ENCODE data around the gene CRTC3.

Gene CRTC3

DNA sequence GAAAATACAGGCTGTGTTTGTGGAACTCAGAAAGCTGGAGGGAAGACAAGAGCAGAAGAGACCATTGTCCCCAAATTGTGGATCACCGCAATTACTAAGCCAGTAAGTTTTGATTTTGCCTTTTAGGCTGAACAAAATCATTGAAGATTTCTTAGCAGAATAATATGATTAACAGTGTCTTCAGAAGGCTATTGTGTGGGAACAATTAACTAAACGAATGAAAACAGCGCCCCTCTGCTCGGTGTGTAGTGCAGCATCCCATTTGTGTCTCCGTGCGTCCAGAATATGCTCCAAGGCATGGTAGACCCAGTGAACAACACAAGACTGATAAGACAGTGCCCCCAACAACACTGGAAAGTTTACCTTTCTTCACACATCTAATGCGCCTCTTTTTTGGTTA is 71.2 kb downstream of the CRTC3 start:
- no peaks in the 10 kb centered on the region for H3F3A ChIP-seq (ENCODE audit: low read depth)
- no peaks in the 10 kb centered on the region for H3K79me2 ChIP-seq (ENCODE audit: insufficient read depth, low read length)

DNA sequence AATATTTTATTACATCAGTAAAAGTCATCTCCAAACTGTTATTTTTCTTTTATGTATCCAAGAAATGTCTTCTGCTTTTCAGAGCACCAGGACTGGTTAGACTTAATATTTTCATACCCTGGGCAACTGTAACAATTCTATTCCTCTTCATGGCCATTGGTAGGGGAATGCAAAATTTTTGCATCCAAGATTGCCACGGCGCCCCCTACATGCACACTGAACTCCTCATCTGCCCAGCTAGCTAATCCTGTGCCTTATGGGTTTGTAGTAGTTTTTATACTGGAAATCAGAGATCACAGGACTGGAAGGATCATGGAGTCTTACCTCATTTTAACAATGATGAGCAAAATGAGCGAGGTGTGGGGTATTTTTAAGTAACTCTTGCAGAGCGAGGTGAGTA is 74.2 kb downstream of the CRTC3 start:
- Histone ChIP-seq H3F3A (ENCODE audit: low read depth) (no peaks in the 10 kb centered on the region), H3K4me1 (ENCODE audit: insufficient read depth, low read length, poor library complexity, severe bottlenecking) (no peaks in the 10 kb centered on the region), H3K9ac (ENCODE audit: low read depth, low read length, poor library complexity, severe bottlenecking) (no peak overlapping the region), H3K9me2 (replicated peaks; ENCODE audit: low read depth, low read length) (no peaks in the 10 kb centered on the region), H3K9me3 (ENCODE audit: insufficient read depth, low read depth, low read length) (no peaks in the 10 kb centered on the region), H3K79me2 (ENCODE audit: insufficient read depth, low read length) (no peaks in the 10 kb centered on the region), H3K27me3 (ENCODE audit: insufficient read depth, low read length, poor library complexity, severe bottlenecking) (no peaks in the 10 kb centered on the region), H4K20me1 (ENCODE audit: insufficient read depth, low read length, poor library complexity, severe bottlenecking) (no peaks in the 10 kb centered on the region), H3K36me3 (ENCODE audit: insufficient read depth, low read length) (peaks cover 6% of the 10 kb centered on the region; the same call in 1 of the 2 replicates), H3K4me3 (ENCODE audit: low read length, poor library complexity, severe bottlenecking) (no peak overlapping the region), H3K4me2 (ENCODE audit: low read depth, low read length, poor library complexity, severe bottlenecking) (no peak overlapping the region), H2AFZ (ENCODE audit: low read length) (no peak overlapping the region)
- no peak for TF ChIP-seq EZH2phosphoT487 (IDR thresholded peaks at IDR 0.05; ENCODE audit: borderline replicate concordance)
- TF ChIP-seq, protein P1, sequence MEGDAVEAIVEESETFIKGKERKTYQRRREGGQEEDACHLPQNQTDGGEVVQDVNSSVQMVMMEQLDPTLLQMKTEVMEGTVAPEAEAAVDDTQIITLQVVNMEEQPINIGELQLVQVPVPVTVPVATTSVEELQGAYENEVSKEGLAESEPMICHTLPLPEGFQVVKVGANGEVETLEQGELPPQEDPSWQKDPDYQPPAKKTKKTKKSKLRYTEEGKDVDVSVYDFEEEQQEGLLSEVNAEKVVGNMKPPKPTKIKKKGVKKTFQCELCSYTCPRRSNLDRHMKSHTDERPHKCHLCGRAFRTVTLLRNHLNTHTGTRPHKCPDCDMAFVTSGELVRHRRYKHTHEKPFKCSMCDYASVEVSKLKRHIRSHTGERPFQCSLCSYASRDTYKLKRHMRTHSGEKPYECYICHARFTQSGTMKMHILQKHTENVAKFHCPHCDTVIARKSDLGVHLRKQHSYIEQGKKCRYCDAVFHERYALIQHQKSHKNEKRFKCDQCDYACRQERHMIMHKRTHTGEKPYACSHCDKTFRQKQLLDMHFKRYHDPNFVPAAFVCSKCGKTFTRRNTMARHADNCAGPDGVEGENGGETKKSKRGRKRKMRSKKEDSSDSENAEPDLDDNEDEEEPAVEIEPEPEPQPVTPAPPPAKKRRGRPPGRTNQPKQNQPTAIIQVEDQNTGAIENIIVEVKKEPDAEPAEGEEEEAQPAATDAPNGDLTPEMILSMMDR (conservative IDR thresholded peaks at IDR 0.05; ENCODE audit: low read length) = peak; percentile 84

More for the DNA sequence above, 71.2 kb downstream of the CRTC3 start:
- Histone ChIP-seq H3K36me3 (ENCODE audit: insufficient read depth, low read length) (peaks cover 6% of the 10 kb centered on the region; the same call in 1 of the 2 replicates), H3K9me3 (ENCODE audit: insufficient read depth, low read depth, low read length) (no peaks in the 10 kb centered on the region), H3K27me3 (ENCODE audit: insufficient read depth, low read length, poor library complexity, severe bottlenecking) (no peaks in the 10 kb centered on the region), H3K4me2 (ENCODE audit: low read depth, low read length, poor library complexity, severe bottlenecking) (no peak overlapping the region), H3K9ac (ENCODE audit: low read depth, low read length, poor library complexity, severe bottlenecking) (no peak overlapping the region), H3K9me2 (replicated peaks; ENCODE audit: low read depth, low read length) (no peaks in the 10 kb centered on the region), H3K4me1 (ENCODE audit: insufficient read depth, low read length, poor library complexity, severe bottlenecking) (peaks cover 17% of the 10 kb centered on the region), H3K4me3 (ENCODE audit: low read length, poor library complexity, severe bottlenecking) (no peak overlapping the region), H2AFZ (ENCODE audit: low read length) (no peak overlapping the region), H4K20me1 (ENCODE audit: insufficient read depth, low read length, poor library complexity, severe bottlenecking) (no peaks in the 10 kb centered on the region)
- TF ChIP-seq, protein P1 (conservative IDR thresholded peaks at IDR 0.05; ENCODE audit: low read length) = no peak
- no peak for TF ChIP-seq EZH2phosphoT487 (IDR thresholded peaks at IDR 0.05; ENCODE audit: borderline replicate concordance)

DNA sequence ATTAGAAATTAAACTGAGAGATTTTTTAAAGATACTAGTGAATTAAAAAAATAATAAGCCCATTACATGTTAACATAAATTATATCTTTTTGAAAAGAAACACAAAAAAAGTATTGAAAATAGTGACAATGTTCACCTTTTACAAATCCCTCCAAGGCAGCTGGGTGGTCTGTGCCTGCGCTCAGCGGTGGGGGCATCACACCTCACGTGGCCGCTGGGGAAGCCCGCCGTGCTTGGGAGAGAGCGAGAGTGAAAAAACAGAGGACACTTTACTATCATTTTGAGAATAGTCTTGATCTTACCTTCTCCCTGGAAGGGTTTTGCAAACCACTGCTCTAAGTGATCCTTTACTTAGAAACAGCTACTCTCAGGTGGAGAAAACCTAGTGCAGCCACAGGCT is 76.9 kb downstream of the CRTC3 start:
- H3F3A ChIP-seq (ENCODE audit: low read depth) = no peaks in the 10 kb centered on the region
- peaks cover 6% of the 10 kb centered on the region; the same call in 1 of the 2 replicates for H3K36me3 ChIP-seq (ENCODE audit: insufficient read depth, low read length)
- TF ChIP-seq EZH2phosphoT487 (IDR thresholded peaks at IDR 0.05; ENCODE audit: borderline replicate concordance) = no peak
- TF ChIP-seq, protein P1 (conservative IDR thresholded peaks at IDR 0.05; ENCODE audit: low read length) = no peak
- no peaks in the 10 kb centered on the region for H4K20me1 ChIP-seq (ENCODE audit: insufficient read depth, low read length, poor library complexity, severe bottlenecking)
- H3K9me2 ChIP-seq (replicated peaks; ENCODE audit: low read depth, low read length) = no peaks in the 10 kb centered on the region
- H3K4me3 ChIP-seq (ENCODE audit: low read length, poor library complexity, severe bottlenecking) = no peak overlapping the region
- no peaks in the 10 kb centered on the region for H3K79me2 ChIP-seq (ENCODE audit: insufficient read depth, low read length)
- H3K4me1 ChIP-seq (ENCODE audit: insufficient read depth, low read length, poor library complexity, severe bottlenecking) = no peaks in the 10 kb centered on the region
- H2AFZ ChIP-seq (ENCODE audit: low read length) = no peak overlapping the region
- no peaks in the 10 kb centered on the region for H3K9me3 ChIP-seq (ENCODE audit: insufficient read depth, low read depth, low read length)
- no peak overlapping the region for H3K9ac ChIP-seq (ENCODE audit: low read depth, low read length, poor library complexity, severe bottlenecking)
- no peak overlapping the region for H3K4me2 ChIP-seq (ENCODE audit: low read depth, low read length, poor library complexity, severe bottlenecking)
- no peaks in the 10 kb centered on the region for H3K27me3 ChIP-seq (ENCODE audit: insufficient read depth, low read length, poor library complexity, severe bottlenecking)
